KOPT-K1 (cell line): ENCODE results near the gene ADA.
"Not testable (repeated sequence)": the region's sequence is repeated elsewhere in the genome, so short reads cannot be mapped to it uniquely, and the experiment has no call there.

Experiments used
- H3K27ac ChIP-seq: fragments of 200-600 bp; sonication (generic); 2 replicates; pipeline ENCODE4 v1.5.1; 2016; ENCODE audit warnings: antibody characterized with exemption, mild to moderate bottlenecking, low read depth, low read length; ENCODE audit not compliant: poor library complexity, severe bottlenecking
- H3K36me3 ChIP-seq: fragments of 200-600 bp; sonication (generic); 2 replicates; pipeline ENCODE4 v1.5.1; 2017; ENCODE audit warnings: antibody characterized with exemption, mild to moderate bottlenecking, low read length, moderate library complexity; ENCODE audit not compliant: insufficient read depth
- H3K9me3 ChIP-seq: fragments of 200-600 bp; sonication (generic); 2 replicates; pipeline ENCODE4 v1.5.1; 2017; ENCODE audit warnings: antibody characterized with exemption, low read length, mild to moderate bottlenecking; ENCODE audit not compliant: insufficient read depth, poor library complexity, severe bottlenecking

ADA gene

GRCh38 chr20:44651684-44652423, at the start of gene ADA:
ADA (minus strand) TSS chr20:44651699; CDS start chr20:44651607, 92 bp downstream.
- H3K27ac ChIP-seq, result peak within 1 kb of the TSS; percentile 95
- H3K36me3 ChIP-seq, result peaks cover 50% of the 10 kb centered on the region
- H3K9me3 ChIP-seq, result no peaks in the 10 kb centered on the region

GRCh38 chr20:44700306-44700705, 48.8 kb upstream of the ADA start:
- no peaks in the 10 kb centered on the region for H3K36me3 ChIP-seq
- no peaks in the 10 kb centered on the region for H3K9me3 ChIP-seq
- no peak overlapping the region for H3K27ac ChIP-seq

- no peaks in the 10 kb centered on the region for H3K36me3 ChIP-seq
- no peak overlapping the region for H3K27ac ChIP-seq
- H3K9me3 ChIP-seq, result no peaks in the 10 kb centered on the region
Observed at GRCh38 chr20:44698351-44698750, 46.9 kb upstream of the ADA start.

- H3K9me3 ChIP-seq, H3K36me3 ChIP-seq, H3K27ac ChIP-seq: not testable (repeated sequence)
Observed at GRCh38 chr20:44697041-44697440, 45.5 kb upstream of the ADA start.

GRCh38 chr20:44696315-44696714, 44.8 kb upstream of the ADA start:
- no peaks in the 10 kb centered on the region for H3K9me3 ChIP-seq
- H3K27ac ChIP-seq, result no peak overlapping the region
- no peaks in the 10 kb centered on the region for H3K36me3 ChIP-seq

- Histone ChIP-seq H3K27ac (no peak overlapping the region), H3K36me3 (no peaks in the 10 kb centered on the region), H3K9me3 (no peaks in the 10 kb centered on the region)
Observed at GRCh38 chr20:44695674-44696300, 44.3 kb upstream of the ADA start.

GRCh38 chr20:44695295-44695673, 43.8 kb upstream of the ADA start:
- Histone ChIP-seq H3K9me3 (no peaks in the 10 kb centered on the region), H3K36me3 (no peaks in the 10 kb centered on the region), H3K27ac (no peak overlapping the region)

GRCh38 chr20:44694159-44694558, 42.7 kb upstream of the ADA start:
- Histone ChIP-seq H3K9me3 (no peaks in the 10 kb centered on the region), H3K36me3 (no peaks in the 10 kb centered on the region), H3K27ac (no peak overlapping the region)

- no peak overlapping the region for H3K27ac ChIP-seq
- H3K9me3 ChIP-seq, result no peaks in the 10 kb centered on the region
- H3K36me3 ChIP-seq, result no peaks in the 10 kb centered on the region
Observed at GRCh38 chr20:44693627-44694026, 42.1 kb upstream of the ADA start.

- no peak overlapping the region for H3K27ac ChIP-seq
Observed at GRCh38 chr20:44692932-44693480, 41.5 kb upstream of the ADA start.

GRCh38 chr20:44691424-44692423, 40.2 kb upstream of the ADA start:
- no peak overlapping the region for H3K27ac ChIP-seq
- no peaks in the 10 kb centered on the region for H3K9me3 ChIP-seq
- no peaks in the 10 kb centered on the region for H3K36me3 ChIP-seq

More at GRCh38 chr20:44692932-44693480, 41.5 kb upstream of the ADA start:
- H3K36me3 ChIP-seq, result no peaks in the 10 kb centered on the region
- no peaks in the 10 kb centered on the region for H3K9me3 ChIP-seq

GRCh38 chr20:44690781-44691423, 39.4 kb upstream of the ADA start:
- Histone ChIP-seq H3K27ac (no peak overlapping the region), H3K36me3 (no peaks in the 10 kb centered on the region), H3K9me3 (no peaks in the 10 kb centered on the region)

- H3K27ac ChIP-seq, result no peak overlapping the region
- no peaks in the 10 kb centered on the region for H3K9me3 ChIP-seq
Observed at GRCh38 chr20:44689809-44690208, 38.3 kb upstream of the ADA start.

GRCh38 chr20:44688053-44688625, 36.6 kb upstream of the ADA start:
- H3K9me3 ChIP-seq, result no peaks in the 10 kb centered on the region
- 0 out of 2 replicates have a peak, but pooled peaks cover 3% of the 10 kb centered on the region for H3K36me3 ChIP-seq
- no peak overlapping the region for H3K27ac ChIP-seq

More at GRCh38 chr20:44689809-44690208, 38.3 kb upstream of the ADA start:
- no peaks in the 10 kb centered on the region for H3K36me3 ChIP-seq
